ENCODE data around the gene HSPB7.

- TF ChIP-seq CTCF (IDR thresholded peaks at IDR 0.05; ENCODE audit: insufficient read depth, low read length, poor library complexity, severe bottlenecking) (no peak), EZH2phosphoT487 (conservative IDR thresholded peaks at IDR 0.05; ENCODE audit: low read length) (no peak)
These were observed 7.0 kb downstream of the HSPB7 start for GRCh38 chr1:16010837-16011236.
